HG03139 (cell line): ENCODE results near the gene C16orf46.

Source experiments
- ATAC-seq: cut with Tn5 transposase; IDR thresholded peaks from one replicate; pipeline ENCODE4 v1.9.1; 2021; ENCODE audit not compliant: unreplicated experiment

C16orf46 gene

DNA sequence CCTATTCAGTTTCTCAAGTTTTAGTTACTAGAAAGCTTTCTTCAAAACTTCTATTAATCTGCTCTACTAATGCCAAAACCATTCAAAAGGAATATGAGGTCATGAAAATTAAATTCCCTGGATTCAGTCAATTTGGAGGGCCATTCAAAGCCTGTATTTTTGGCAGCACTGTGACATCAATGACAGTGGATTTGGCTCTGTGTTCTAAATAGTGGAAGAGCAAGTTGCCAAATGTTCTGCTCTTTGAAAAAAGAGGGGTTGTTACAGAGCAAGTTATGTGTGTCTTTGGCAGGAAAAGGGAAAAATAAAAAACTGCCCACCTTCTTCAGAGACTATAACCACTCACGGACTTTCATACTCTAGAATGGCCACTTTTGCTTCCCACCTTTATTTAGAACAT, 3.2 kb upstream of the C16orf46 start:
- no peak for ATAC-seq

DNA sequence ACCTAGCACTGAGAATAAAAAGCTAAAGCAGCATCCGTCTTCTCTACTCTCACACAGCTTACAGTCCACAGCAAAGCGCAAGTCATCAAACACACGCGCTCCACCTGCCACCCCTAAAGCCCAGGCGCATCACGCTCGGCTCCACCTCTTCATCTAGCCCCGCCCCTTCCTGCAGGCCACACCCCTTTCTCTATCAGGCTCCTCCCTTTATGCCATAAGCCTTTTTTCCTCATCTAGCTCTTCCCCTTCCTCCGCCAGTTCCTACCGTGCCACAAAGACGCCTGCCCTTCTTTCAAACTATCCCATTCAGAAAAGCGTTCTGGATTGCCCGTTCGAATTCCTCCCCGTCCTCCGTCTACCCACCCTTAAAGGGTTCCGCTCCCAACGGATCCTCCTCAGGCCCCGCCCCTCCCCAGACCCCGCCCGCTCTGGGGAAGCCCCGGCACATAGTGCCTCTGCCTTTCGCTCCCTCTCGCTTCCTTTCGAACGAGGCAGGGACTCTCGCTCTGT, 417 bp downstream of the C16orf46 start:
- peak; percentile 69 for ATAC-seq

DNA sequence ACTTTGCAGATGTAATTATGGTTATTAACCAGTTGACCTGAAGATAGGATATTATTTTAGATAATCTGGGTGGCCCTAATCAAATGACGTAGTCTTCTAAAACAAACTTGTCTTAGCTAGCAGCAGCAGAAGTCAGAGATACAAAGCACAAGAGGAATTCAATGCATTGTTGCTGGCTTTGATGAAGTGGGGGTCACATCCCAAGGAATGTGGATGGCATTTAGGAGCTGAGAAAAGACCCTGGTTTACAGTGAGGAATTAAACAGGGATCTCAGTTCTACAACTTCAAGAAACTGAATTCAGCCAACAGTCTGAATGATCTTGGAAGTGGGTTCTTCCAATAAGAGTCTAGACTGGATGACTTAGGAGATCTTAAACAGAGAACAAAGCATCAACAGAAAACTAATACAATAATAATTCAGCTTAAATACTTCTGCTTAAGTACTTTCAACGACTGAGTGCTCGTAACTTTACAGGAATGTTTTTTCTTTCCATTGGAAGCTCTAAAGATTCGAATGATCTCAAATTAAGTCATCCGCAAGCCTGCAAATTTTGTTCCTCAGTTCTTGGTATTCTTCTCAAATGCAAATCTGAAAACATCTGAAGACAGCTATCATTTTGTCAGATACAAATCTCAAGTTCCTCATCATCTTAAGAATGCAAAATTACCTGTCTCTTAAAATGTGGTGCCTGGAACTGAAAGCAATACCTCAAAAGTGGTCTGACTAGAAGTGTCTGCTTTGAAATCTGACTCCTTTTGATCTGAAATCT, 3.3 kb downstream of the C16orf46 start:
- no peak for ATAC-seq

DNA sequence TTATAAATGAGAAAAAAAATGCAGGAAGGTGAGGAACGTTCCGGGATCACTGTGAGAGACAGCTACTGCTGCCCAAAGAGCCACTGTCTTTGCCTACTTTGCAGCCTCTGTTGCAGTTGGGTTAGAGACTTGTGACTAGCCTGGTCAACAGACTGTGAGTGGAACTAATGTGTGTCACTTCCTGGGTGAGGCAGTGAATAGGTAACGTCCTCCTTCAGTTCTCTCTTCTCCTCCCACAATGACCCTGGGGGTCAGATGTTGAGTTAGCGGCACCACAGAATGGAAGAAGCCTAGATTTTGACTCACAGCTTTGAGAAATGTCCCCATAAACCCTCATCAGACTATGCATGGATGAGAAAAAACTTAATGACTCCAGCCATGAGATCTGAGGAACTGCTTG, 5.2 kb downstream of the C16orf46 start:
- no peak for ATAC-seq

DNA sequence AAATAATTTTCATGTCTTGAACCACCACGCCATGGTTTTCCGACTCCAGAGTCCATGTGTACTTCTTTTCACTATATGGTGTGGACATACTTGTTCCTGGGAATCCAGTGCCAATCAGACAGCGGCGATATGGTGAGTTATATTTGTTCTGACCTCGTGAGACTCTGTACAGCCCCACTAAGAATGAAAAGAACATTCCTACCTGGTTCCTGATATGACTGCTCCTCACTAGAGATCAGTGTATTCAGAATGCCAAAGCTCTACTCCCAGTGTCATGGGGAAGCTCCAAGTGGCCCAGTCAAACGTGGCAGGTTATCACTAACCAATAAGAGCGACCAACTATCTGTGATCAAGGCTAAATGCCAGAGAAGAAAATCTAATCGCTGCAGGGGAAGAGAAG, 6.1 kb downstream of the C16orf46 start:
- ATAC-seq = no peak

DNA sequence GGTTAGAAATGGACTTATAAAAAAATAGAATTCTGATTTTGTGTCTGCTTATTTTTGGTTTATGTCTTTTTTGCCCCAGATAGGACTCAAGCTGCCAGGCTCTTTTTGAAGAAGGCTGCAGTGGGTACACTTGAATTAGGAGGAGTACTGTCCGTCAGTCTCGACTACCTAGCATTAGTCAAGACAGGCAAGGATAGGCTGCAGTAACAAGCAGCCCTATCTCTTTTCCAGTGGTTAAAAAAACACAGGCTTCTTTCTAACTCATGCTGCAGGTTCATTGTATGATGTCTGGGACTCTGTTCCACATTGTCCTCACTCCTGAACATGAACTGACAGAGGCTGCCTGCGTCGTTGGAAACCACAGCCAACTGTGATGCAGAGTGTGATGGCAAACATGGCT, 8.0 kb downstream of the C16orf46 start:
- ATAC-seq = no peak

DNA sequence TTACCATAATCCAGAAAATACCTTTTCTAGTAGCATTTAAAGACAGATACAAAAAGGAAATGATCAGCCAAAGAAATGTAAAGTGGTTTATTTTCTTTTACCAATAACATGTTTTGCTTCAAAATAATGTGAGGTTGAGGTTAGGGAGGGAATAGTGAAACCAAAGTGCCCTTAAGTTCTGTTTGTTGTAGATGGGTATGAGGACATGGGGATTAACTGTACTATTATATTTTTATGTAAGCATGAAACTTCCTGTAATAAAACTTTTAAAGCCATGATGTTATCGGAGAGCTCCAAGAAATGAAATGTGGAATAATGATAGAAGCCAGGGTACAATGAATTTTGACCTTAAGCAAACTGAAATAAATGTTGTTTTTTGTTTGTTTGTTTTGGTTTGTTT, 9.9 kb downstream of the C16orf46 start:
- ATAC-seq = no peak

DNA sequence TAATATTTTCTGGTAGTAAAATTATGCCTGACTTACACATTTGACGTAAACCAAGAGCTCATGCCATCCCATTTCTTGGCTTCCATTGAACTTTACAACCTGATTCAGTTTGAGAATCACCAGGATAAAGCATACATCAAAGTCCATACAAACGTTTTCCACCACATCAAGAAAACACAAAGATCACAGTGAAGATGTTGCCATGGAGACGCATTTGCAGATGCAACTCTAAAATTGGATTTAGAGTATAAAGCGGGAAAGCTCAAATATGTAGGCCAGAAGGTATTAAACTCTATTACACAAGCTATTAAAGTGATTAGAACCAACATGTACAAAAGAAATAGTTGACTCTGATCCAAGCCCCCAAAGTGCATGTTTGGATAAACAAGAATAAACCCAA, 10.4 kb downstream of the C16orf46 start:
- ATAC-seq = no peak

DNA sequence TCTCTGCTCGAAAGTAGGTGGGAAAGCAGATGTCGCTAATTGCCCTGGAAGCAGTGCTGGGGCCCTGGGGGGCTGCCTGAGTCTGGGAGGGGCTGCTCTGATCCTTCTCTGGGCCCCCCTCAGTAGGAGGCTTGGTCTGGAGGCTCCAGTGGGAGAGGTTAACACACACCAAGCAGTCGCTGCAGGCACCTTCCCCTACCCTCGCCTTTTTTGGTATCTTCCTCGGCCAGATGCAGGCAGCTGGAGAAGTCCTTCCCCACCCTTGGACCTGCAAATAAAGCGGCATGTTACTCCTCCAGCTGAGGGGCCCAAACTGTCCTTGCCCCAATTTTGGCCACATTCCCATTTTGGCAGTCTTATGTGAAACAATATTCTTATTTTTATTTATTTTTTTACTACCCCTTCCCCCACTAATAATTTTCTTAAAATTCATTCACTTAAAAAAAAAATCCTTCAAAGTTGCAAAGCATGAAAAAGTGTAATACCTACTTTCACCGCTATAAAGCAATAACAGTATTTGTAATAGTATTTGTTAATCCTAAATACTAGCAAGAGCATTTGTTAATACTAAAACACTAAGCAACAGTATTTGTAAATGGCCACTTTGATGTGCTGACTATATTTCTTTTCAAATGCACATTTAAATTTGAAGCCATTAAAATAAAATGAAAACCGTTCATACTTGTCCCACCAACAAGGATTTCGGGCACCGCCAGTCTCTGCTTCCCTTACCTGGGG, 15.0 kb downstream of the C16orf46 start:
- ATAC-seq = no peak

DNA sequence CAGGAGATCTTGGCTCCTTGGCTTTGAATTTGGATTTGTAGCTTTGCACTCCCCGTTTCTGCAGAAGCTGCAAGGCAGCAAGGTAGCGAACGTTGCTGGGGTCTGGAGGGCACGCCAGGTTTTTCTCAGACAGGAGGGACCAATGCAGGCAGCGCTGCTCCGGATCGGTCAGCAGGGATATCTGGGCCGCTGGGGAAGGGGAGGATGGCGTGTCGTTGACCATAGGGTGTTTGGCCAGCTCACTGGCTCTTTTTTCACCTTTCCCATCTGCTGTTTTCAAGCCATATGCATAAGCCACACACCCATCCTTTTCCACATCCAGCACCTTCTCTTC, 15.8 kb downstream of the C16orf46 start:
- ATAC-seq = no peak

DNA sequence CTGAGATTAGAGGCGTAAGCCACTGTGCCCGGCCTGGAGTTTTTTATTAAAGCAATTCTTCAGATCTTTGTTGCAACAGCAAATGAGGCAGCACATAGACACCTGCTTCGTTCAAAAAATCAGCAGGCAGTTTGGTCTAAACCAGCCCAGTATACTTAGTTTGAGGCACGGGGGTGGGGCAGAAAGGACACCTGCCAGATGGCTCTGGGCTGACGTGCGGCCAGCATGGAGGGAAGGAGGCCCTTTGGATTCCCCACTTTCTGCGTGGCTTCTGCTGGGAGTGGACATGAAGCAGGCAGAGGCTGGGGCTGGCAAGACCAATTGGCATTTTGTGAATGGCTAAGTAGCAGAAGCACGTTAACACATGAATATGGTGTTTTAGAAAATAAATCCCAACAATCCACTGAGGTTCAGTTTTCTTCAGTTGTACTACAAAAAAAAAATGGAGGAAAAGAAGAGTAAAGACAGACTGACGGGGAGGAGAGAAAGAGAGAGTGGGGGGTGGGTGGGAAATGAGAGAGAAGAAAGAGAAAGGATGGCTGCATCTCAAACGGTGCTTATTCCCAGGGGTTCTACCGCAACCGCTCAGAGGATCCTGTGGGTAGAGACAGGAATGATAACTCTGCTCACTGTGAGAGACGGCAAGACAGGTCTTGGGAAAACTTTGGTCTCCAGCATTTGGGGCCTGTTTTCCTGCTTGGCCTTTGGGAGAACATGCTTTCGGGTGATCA, 16.3 kb downstream of the C16orf46 start:
- no peak for ATAC-seq

DNA sequence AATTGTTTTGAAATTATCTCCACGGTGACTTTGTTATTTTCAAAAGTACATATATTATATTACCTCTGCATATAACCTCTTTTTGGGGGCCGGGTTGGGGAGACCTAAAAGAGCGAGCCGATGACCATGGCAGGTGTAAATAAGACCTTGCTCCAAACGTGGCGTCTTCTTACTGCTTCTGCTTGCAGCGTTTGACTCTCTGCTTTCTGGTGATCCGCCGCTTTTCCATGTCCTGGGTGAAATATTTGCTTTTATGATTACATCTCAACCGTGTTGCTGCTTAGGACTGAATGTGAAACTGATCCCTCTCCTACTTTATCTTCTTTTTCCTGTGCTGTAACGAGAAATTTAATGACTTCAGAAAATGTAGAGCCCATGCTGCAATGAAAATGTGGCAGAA, 23.3 kb downstream of the C16orf46 start:
- no peak for ATAC-seq

DNA sequence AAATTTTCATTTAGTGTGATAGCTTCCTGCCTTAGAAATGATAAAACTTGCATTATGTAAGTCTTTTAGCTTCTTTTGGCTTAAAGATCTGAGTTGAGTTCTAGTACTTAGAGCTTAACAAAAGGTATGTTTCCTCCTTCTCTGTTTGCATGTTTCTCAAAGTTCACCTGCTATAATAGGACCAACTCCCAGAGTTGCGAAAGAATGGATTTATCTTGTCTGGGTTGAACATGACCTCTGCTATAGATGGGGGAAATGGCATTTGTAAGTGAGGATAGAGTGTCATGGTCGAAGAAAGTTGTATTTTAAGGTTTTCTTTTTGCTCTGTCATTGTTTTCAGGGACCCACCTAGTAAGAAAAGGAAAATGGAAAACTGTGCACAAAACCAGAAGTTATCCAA, 34.2 kb downstream of the C16orf46 start:
- ATAC-seq = no peak

DNA sequence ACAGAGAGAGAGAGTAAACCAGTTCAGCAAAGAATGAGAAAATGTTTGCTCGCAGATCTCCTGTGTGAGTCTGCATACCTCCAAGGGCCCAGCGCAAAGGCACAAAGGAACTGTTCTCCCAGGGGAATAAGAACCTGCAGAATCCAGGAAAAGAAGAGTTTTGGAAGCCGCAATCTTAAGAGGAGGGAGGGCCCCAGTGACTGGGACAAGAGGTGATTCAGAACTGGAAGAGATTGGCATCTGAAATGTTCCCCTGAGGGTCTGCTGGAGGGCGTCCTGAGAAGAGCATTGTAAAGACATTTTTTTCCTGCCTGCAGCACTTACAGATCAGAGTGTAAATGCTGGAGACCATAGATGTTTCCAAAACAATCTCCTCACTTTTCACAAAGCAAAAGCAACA, 35.3 kb downstream of the C16orf46 start:
- no peak for ATAC-seq

DNA sequence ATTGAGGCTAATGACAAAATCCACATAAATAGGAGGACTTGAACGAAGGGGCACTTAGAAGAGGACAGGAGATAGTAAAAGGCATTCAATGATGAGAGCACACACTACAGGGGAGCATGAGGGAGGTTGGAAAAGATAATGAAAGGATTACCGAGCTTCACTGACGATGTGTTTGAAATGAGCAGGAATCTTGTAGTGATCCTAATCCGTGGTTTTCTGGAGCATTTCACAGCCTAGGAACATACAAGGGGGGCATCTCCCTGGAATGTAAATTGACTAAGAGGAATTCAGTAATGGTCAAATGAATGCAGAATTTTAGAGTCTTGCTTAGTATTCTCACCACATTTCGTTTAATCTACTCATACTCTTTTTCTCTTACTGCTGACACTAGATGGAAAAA, 36.2 kb downstream of the C16orf46 start:
- no peak for ATAC-seq

DNA sequence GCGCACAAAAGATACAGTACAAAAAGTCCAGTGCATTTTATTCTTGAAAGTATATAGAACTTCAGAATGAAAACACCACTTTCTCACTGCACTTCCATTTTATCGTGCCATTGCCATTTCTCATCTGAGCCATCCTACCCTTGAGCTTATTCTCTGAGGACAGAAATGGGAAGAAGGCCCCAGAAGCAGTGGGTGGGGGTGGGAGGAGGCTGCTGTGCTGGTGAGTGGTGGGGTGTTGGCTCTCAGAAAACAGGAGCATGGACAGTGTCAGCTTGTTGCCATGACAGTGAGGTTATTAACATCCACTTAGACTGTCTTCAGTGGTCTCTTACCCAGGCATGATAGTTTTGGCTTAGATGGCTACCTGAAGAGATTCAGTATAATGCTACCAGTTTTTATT, 36.9 kb downstream of the C16orf46 start:
- ATAC-seq = no peak

DNA sequence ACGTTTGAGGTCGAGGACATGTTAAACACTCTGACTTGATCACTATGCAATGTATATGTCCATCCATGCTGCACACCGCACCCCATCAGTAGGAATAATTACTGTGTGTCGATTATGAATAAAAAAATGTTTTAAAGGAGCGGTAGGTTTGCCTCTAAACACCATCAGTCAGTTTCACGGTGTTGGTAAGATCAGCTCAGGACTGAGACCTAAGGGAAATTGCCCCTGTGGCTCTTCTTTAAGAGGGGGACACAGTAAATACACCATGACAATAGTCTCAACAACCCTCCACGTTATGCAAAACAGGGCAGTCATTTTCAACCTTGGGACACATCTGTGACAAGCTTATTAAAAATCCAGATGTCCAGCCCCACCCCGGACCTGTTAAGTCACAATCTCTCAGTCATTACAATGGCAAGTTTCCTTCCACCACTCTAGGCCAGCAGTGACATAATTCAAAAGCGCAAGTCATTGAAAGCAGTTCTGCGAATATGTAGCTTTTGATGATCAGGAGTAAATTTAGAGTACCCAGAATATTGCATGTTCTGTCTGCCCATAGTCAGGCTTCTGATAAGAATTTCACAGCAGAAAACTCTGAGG, 40.2 kb downstream of the C16orf46 start:
- no peak for ATAC-seq

DNA sequence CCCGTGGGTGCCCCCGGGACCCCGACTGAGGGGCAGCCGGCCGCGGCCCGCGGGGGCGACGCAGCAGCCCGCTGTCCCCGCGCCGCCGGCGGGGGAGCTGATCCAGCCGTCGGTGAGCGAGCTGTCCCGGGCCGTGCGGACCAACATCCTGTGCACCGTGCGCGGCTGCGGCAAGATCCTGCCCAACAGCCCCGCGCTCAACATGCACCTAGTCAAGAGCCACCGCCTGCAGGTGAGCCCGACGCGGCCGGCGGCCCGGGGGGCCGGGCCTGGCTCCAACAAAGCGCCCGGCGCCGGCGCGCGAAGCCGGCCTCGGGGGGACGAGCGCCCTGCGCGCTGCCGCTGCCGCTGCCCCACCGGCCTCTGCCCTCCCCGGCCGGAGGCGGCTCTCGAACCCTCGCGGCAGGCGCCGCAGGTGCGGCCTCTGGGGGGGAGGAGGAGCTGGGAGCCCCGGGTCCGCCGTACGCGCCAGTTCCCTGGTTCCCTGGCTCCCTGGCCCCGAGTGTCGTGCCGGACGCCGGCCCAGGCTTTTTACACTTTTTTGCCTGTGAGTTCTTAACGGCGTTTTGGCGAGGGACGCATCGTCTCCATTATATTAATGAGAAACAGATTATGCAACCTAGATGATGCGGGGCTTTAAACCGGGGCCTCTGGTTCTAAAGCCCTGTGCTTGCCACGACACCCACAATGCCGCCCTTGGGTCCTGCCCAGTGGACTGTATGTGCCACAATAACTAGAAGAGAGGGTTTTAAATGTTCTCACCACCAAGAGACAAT, 40.9 kb downstream of the C16orf46 start:
- ATAC-seq = peak; percentile 46

DNA sequence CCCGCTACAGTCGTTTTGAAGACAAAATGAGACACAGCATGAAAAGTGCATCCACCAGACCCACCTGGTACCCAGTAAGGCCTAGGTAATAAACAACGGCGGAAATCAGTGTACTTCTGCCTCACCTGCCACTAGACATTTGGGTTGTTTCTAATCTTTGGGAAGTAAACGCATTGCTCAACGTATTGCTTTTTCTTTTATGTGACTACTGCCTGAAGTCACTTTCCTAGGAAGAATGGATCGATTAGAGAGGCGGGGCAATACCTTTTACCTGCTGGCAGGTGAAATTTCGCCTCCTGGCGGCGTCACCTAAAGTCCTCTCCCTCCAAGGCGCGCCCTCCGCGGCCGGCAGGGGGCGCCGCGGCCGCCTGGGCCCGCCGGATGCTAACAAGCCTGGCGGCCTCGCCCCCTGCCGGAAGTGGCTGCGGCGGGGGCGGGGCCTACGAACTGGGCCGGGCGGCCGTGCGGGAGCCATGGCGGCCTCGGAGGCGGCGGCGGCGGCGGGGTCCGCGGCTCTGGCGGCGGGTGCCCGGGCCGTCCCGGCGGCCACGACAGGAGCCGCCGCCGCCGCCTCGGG, 41.6 kb downstream of the C16orf46 start, which contains the start of gene ATMIN:
Gene ATMIN, plus strand, starts transcription at position 445 of the 577 bp plus-strand sequence. Its CDS starts 29 bp downstream, at position 474.
- peak; percentile 85 for ATAC-seq

DNA sequence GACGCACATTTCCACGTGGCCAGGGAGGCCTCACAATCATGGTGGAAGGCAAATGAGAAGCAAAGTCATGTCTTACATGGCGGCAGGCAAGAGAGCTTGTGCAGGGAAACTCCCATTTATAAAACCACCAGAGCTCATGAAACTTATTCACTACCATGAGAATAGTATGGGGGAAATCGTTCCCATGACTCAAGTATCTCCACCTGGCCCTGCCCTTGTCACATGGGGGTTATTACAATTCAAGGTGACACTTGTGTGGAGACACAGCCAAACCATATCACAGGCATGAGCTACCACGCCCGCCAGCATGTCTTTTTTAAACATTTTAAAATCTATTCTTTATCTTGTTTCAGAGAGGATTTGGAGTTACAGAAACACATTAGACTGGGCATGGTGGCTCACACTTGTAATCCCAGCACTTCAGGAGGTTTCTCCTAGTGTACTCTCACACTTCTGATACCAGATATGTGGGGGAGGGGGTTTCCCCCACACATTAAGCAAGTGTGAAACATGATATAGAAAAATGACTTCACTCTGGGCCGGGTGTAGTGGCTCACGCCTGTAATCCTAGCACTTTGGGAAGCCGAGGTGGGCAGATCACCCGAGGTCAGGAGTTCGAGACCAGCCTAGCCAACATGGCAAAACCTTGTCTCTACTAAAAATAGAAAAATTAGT, 47.0 kb downstream of the C16orf46 start:
- ATAC-seq = no peak
